Panc1 (cell line): Measurements from ENCODE around the gene UROC1. TPM values are rescaled to one million over a fixed set of nuclear protein-coding genes. Genes with fewer than 3 reads are reported as not detected.

Source experiments
- ATAC-seq: fragments of 200-7000 bp; cut with Tn5 transposase; 2 replicates; pipeline ENCODE4 v1.9.1; 2020; ENCODE audit warnings: mild to moderate bottlenecking, moderate library complexity
- BruUV-seq: library from RNA; stranded (reverse); fragments of 400-500 nt; replicated peaks from 2 replicates; lab custom pipeline; 2021; lab: Mats Ljungman, UMichigan
- CTCF ChIA-PET: fragments of 300-600 bp; sonication (Branson Sonifier 250); formaldehyde crosslinking; loops from one replicate; lab custom pipeline; 2022; ENCODE audit warnings: antibody characterized with exemption; lab: Charles Lee
- POLR2A ChIA-PET: fragments of 300-600 bp; sonication (Branson Sonifier 250); formaldehyde crosslinking; loops from one replicate; lab custom pipeline; 2022; ENCODE audit warnings: antibody characterized with exemption; lab: Charles Lee
- DNase-seq: peaks from one replicate; pipeline ENCODE4 v3.0.0-alpha.2; 2010; ENCODE audit warnings: low read depth, low spot score
- H3K27ac ChIP-seq: 2 replicates; pipeline ENCODE4 v1.5.1; 2011; ENCODE audit warnings: mild to moderate bottlenecking, low read length, inconsistent platforms
- H3K27me3 ChIP-seq: fragments of 200-500 bp; sonication (Bioruptor generic); 2 replicates; pipeline ENCODE4 v1.6.0; 2014; ENCODE audit warnings: low read length, inconsistent platforms; ENCODE audit not compliant: control insufficient read depth, insufficient read depth
- H3K36me3 ChIP-seq: fragments of 200-500 bp; sonication (Bioruptor generic); 2 replicates; pipeline ENCODE4 v1.5.1; 2014; ENCODE audit warnings: inconsistent platforms, mild to moderate bottlenecking, low read length, moderate library complexity; ENCODE audit not compliant: control insufficient read depth, insufficient read depth
- H3K4me1 ChIP-seq: 2 replicates; pipeline ENCODE4 v1.5.1; 2011; ENCODE audit warnings: inconsistent platforms, mild to moderate bottlenecking, low read length, moderate library complexity; ENCODE audit not compliant: control insufficient read depth, insufficient read depth
- H3K4me3 ChIP-seq, 2 experiments: 2 replicates each; pipeline ENCODE4 v1.5.1; 2011 to 2012; ENCODE audit warnings: low read depth in 2 of 2, low read length in 2 of 2, mild to moderate bottlenecking in 2 of 2, inconsistent platforms in 1 of 2, moderate library complexity in 1 of 2
- H3K9me3 ChIP-seq: fragments of 200-500 bp; sonication (Bioruptor generic); 2 replicates; pipeline ENCODE4 v1.5.1; 2014; ENCODE audit warnings: low read depth, mild to moderate bottlenecking, inconsistent platforms, low read length, moderate library complexity; ENCODE audit not compliant: control insufficient read depth, insufficient read depth
- CTCF ChIP-seq: fragments of 450-650 bp; IDR thresholded peaks from 2 replicates; pipeline ENCODE4 v1.5.1; 2017; ENCODE audit warnings: mild to moderate bottlenecking
- POLR2AphosphoS5 ChIP-seq: IDR thresholded peaks from 2 replicates; pipeline ENCODE4 v1.6.1; 2012; ENCODE audit warnings: mild to moderate bottlenecking, low read depth, low read length, moderate library complexity
- REST ChIP-seq, 2 experiments: IDR thresholded peaks; 2 replicates each; pipeline ENCODE4 v1.6.1; 2011 to 2012; ENCODE audit warnings: low read depth in 2 of 2, control low read depth in 1 of 2, low read length in 1 of 2, mild to moderate bottlenecking in 1 of 2, moderate library complexity in 1 of 2; ENCODE audit not compliant: insufficient read depth in 1 of 2
- SIN3A ChIP-seq: IDR thresholded peaks from 2 replicates; pipeline ENCODE4 v1.6.1; 2012; ENCODE audit warnings: low read depth, mild to moderate bottlenecking, low read length, moderate library complexity, borderline replicate concordance; ENCODE audit not compliant: insufficient read depth
- TCF7L2 ChIP-seq: IDR thresholded peaks from 2 replicates; pipeline ENCODE4 v1.6.1; 2011; ENCODE audit warnings: mild to moderate bottlenecking, low read depth, low read length, inconsistent platforms
- in situ Hi-C: cut with HindIII; loops from 2 replicates; pipeline ENCODE4 v1.10.0; 2016; ENCODE audit warnings: low sequenced_read_pairs, low pct_unique_long_range_greater_than_20kb
- intact Hi-C: fragments of 100-400 bp; cut with micrococcal nuclease; formaldehyde crosslinking; loops from one replicate; pipeline ENCODE4 v1.10.0; 2022; ENCODE audit not compliant: unreplicated experiment
- total RNA-seq: library from RNA; stranded (reverse); gene quantifications from one replicate; pipeline ENCODE4 v1.2.1, GENCODE V29; 2021; ENCODE audit not compliant: unreplicated experiment

The UROC1 gene
- total RNA-seq, 1 experiment from 2014 or later = not detected

- DNase-seq (no peak), ATAC-seq (no peak)
- BruUV-seq = no TSS peak
- Histone ChIP-seq H3K27ac (no peak overlapping the region), H3K9me3 (no peaks in the 10 kb centered on the region), H3K4me1 (no peaks in the 10 kb centered on the region), H3K4me3 (no peak overlapping the region), H3K27me3 (no peaks in the 10 kb centered on the region), H3K36me3 (no peaks in the 10 kb centered on the region)
- ChIA-PET CTCF (interaction anchor here (0.5 kb wide), 1 partner anchor 19 kb away, joined by 3 read pairs; no protein-coding TSS in a partner anchor), POLR2A (no interaction called here)
- in situ Hi-C loops = no loop called here
- intact Hi-C loops = no loop called here
- TF ChIP-seq POLR2AphosphoS5 (no peak), SIN3A (no peak), TCF7L2 (no peak), CTCF (no peak), REST (IDR thresholded peaks at IDR 0.05; ENCODE audit: insufficient read depth in 1 of 2, low read depth in 2 of 2, low read length in 1 of 2) (no peak)
Measured at GRCh38 chr3:126516152-126516935, 1.2 kb downstream of the UROC1 start.

- no peak overlapping the region for H3K4me3 ChIP-seq
- ChIA-PET POLR2A (no interaction called here), CTCF (no interaction called here)
- no peaks in the 10 kb centered on the region for H3K9me3 ChIP-seq
- TF ChIP-seq TCF7L2 = no peak
- TF ChIP-seq POLR2AphosphoS5 = no peak
- TF ChIP-seq SIN3A = no peak
- no peak for TF ChIP-seq REST (IDR thresholded peaks at IDR 0.05; ENCODE audit: insufficient read depth in 1 of 2, low read depth in 2 of 2, low read length in 1 of 2)
- TF ChIP-seq CTCF = no peak
- DNase-seq = no peak
- intact Hi-C loops = no loop called here
- H3K4me1 ChIP-seq = no peaks in the 10 kb centered on the region
- H3K36me3 ChIP-seq = no peaks in the 10 kb centered on the region
- no peaks in the 10 kb centered on the region for H3K27me3 ChIP-seq
- ATAC-seq = no peak
- no TSS peak for BruUV-seq
- in situ Hi-C loops = no loop called here
- no peak overlapping the region for H3K27ac ChIP-seq
Measured at GRCh38 chr3:126515066-126515706, 2.4 kb downstream of the UROC1 start.
